ENCODE data around the gene RNF26.

The RNF26 gene

GRCh38 chr11:119336744-119337469 is 2.6 kb downstream of the RNF26 start:
- DNase-seq = no peak

DNA sequence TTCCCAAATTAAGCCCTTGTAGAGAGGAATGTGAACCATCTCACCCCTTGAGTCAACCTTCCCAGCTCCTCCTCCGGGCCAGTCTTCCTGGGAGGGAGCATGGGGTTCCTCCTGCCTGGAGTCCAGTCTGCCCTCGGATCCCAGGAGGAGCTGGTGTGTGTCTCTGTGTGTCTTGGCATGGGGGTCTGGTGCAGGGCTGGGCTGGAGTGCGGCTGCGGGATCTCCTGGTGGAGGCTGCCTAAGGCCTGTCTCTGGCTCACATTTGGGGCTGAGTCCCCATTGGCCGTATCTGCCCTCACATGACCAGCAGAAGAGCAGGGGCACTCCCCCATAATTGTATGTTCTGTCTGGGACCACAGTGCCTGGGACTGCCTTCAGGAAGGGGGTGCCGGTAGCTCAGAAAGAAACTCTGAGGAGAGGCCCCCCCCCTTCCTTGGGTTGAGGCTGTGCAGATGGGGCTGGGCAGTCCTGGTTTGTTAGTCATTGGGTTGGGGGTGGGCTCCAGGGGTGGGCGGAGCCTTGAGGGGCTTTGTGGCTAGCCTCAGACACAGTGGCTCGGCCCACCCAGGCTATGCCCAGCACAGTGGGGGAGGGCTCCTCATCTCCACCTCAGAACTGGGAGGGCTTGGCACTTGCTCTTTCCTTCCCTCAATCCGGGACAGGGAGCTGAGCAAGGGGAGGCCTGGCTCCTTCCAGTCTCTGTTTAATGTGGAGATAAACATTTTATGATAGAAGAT is 3.4 kb downstream of the RNF26 start:
- DNase-seq = peak; percentile 89

- peak; percentile 82 for DNase-seq
Observed at GRCh38 chr11:119338318-119338890, 4.1 kb downstream of the RNF26 start.

DNA sequence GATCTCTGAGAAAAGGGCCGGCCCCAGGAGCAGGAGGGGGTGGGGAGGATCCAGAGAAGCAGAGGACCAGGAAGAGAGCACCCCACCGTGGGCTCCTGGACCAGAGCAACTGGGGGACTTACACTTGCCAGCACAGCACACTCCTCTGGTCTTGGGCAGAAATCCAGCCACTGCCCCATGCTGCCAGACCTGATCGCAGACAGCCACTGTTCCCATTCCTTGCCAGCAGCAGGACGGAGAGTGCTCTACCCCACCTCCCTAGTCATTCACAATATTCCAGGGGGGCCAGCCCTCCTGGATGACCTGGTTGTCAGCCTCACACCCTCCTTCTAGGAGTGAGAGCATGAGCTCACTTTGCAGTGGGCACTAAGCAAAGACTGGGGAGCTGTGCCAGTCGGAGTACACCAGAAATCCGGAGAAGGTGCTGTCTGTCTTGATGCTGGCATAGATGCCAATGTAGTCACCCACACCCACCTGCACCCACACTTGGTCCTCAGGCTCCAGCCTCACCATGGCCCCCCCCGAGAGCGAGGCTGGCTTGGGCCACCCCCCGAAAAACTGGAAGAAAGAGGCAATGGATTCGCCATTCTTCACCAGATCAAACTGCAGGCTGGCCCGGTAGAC is 4.8 kb downstream of the RNF26 start:
- no peak for DNase-seq

DNA sequence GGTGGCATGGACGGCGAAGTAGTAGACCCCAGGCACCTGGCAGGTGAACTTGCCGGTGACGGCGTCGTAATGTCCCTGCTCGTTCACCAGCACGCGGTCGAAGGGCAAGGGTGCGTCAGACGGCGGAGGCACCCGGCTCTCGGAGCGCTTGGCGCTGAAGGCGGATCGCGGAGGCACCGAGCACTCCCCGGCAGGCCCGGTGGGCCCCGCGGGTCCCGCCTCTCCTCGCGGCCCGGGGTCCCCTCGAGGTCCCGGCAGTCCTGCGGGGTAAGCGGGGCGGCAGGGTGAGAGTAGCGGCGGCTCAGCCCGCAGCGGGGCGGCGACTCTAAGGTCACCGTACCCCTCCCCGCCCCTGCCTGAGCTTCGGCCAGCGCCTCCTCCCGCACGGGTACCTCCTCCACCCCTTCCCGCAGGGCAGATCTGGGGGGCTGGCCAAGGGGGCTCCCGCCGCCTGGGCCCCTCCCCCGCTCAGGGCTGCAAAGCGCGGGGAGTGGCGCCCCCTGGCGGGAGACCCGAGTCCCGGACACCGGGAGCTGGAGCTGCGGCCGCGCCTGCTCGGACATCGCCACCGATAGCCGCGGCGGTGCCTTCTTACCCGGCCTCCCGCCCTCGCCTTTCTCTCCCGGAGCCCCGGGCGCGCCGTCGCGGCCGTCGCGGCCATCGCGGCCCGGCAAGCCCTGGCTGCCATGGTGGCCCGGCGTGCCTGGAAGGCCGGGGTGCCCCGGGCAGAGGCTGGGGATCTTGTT is 5.4 kb downstream of the RNF26 start:
- DNase-seq = peak; percentile 55

DNA sequence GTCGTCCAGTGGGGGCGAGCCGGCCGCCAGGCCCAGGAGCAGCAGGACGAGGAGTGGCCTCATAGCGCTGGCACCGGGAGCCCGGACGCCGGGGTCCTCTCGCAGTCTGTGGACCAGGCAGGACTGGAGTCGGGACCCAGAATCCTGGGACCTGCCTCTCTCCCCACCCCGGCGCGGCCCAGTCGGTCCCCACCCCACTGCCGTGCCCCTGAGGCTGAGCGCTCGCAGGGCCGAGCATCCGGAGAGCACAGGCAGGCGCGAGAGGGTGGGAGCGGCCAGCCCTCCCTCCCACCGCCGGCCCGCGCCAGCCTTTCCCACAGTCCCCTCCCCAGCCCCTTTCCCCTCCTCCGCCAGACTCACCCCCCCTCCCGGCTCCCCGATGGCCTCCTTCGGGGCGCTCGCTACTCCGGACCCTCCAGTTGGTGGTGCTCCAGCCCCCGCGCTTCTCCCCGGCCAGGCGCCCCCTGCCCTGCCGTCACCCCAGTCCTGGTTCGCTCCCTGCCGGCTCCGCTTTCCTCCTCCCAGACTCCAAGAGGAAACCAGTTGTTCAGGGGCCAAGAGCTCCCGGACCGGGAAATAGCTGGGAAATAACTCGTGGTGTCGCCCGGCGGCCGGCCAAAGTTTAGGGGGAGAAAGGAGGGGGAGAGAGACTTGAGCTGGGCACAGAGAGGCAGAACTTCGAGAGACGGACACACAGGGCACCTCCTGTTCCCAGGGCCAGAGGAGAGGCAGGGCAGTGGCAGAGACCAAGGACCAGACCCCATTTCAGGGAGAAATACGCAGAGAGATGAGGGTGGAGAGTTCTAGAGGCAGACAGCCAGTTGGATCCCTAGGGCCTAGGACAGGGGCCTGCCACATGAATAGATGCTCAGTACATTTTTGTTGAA is 6.3 kb downstream of the RNF26 start, which contains the start of gene C1QTNF5:
C1QTNF5 (minus strand) TSS at position 549 of the 887 bp plus-strand sequence; CDS start at position 63, 486 bp downstream.
- DNase-seq = peak; percentile 70

DNA sequence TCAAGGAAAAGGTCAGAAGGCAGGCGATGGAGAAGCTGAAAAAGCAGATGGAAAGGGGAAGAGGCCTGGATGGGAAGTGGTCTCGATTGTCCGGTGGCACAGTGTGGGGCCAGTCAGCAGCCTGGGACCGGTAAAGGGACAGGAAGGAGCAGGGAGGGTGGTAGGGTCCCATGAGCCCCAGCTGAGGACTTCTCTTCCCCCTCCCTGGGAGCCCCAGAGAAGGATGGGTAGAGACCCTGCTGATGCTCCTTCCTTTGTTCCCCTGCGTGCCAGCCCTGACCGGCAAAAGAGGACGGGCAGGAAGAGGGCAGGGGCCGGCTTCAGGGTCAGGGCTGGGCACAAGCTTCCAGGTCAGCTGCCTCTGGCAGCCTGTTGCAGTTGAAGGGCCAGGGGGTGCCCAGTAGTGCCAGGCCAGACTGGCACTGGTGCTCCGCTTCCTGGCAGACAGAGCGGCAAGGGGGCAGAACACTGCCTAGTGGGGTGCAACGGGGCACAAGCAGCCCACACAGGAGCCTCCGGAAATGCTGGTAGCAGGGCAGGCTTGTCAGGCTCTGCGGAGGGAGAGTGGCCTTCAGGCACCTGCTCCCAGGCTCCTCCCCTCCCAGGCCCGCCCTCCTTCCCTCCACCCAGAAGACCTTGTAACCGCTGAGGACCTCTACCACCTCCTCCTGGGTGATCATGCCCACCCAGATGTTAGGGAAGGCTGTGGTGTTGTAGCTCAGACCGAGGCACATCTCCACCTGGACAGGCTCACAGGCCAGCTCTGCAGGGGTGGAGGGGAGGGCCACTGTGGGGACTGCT is 7.1 kb downstream of the RNF26 start:
- DNase-seq = no peak

DNA sequence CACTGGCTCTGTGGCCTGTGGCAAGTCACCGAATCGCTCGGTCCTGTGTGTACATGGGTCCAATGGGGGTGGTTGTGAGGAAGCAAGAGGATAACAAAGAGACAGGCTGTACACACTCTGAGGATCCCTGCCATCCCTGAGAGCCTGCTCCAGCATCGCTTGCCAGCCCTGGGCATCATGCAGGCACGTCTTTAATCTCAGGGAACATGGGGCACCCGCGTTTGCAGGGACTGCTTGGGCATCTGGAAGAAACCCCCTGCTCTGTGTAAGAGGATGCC is 7.6 kb downstream of the RNF26 start:
- no peak for DNase-seq

- no peak for DNase-seq
Observed at GRCh38 chr11:119342362-119343130, 8.2 kb downstream of the RNF26 start.

GRCh38 chr11:119343726-119344125 is 9.4 kb downstream of the RNF26 start:
- DNase-seq = no peak

- DNase-seq = no peak
Observed at GRCh38 chr11:119344291-119345010, 10.1 kb downstream of the RNF26 start.

DNA sequence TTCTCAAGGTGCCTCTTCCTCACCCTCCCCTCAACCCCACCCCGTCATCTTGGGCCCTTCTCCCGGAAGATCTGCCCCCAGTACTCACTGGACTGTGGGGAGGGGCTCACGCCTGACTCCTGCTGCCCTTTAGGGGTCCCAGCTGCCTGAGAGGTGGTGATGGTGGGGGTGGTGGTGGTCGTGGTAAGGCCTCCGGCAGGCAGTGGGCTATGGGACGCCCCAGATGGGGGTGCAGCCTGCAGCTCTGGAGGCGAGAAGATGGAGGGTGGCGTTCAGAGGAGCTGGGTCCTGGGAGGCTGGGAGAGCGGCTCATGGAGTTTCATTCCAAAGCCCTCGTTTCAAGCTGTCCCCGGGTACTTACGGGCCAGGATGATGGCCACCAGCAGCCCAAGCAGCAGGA is 11.4 kb downstream of the RNF26 start:
- no peak for DNase-seq

GRCh38 chr11:119346605-119347004 is 12.3 kb downstream of the RNF26 start, which contains the start of gene MFRP:
Gene MFRP (minus strand): TSS chr11:119346705. CDS start chr11:119346513, 192 bp downstream.
- DNase-seq = no peak

DNA sequence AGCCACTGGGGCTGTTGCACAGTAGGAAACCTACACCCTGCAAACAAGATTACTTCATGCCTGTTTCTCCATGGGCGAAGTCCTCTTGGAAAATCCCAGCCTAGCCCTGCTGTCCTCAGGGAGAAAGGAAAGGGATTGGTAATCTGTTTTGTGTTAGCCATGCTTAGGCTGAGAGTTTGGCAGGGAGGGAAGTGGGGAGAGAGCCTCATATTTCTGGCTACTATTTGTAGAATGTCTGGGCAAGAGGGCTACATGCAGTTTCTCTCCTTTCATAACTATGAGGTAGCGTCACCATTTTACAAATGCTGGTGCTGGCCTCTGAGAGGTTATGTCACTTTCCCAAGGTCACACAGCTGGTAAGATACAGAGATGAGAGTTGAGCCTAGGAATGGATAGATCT is 12.9 kb downstream of the RNF26 start:
- peak; percentile 73 for DNase-seq

DNA sequence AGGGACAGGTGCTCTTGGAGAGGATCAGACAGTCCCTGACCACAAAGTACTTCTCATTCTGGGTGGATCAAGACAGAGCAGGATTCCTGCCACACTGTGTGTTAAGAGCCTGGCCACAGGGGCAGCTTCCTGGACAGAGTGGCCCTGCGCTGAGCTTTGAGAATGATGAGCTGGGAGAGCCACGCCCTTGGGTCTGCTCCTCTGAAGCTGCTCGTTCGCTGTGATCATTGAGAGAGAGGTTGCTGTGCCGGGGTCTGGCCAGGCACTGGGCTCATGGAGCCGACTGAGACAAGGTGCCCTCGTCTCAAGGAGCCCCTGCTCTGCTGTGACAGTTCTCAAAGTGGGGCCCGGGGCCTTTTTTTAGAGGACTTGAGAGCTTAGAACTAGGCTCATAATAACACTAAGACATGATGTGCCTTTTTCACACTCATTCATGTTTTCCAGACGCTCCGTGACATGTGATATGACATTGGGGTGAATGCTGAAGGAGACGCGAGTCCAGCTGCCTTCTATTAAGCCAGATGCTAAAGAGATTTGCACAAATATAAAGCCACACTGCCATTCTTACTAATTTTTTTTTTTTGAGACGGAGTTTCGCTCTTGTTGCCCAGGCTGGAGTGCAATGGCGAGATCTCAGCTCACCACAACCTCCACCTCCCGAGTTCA is 13.7 kb downstream of the RNF26 start:
- no peak for DNase-seq

- DNase-seq = no peak
Observed at GRCh38 chr11:119350302-119350701, 16.0 kb downstream of the RNF26 start.

GRCh38 chr11:119351232-119351631 is 16.9 kb downstream of the RNF26 start:
- DNase-seq = no peak

GRCh38 chr11:119352857-119353260 is 18.5 kb downstream of the RNF26 start:
- DNase-seq = no peak

Measured in fibroblast of skin of back (primary cell).